Gastroesophageal sphincter (tissue), 4 donors: ENCODE measurements around the gene EML1. TPM values are rescaled to one million over a fixed set of nuclear protein-coding genes. Genes with fewer than 3 reads are reported as not detected.
A peak's percentile ranks its signal among the peaks of the same experiment; 100 is the strongest.

Source experiments
- ATAC-seq: fragments of 150-250 bp; one replicate; pipeline ENCODE4 v1.9.1; 2016; ENCODE audit warnings: mild to moderate bottlenecking, moderate library complexity
- H3K27ac ChIP-seq, 4 donors: fragments of 200-600 bp; sonication (generic) in 3 of 4; 1 replicate in 3 of 4; 2 replicates in 1 of 4; pipeline ENCODE4 v1.5.1; 2016 to 2019
- H3K27me3 ChIP-seq: fragments of 200-600 bp; sonication (generic); one replicate; pipeline ENCODE4 v1.5.1; 2019
- H3K36me3 ChIP-seq, 2 donors: fragments of 200-600 bp; sonication (generic); one replicate each; pipeline ENCODE4 v1.5.1; 2019; ENCODE audit warnings: control low read depth in 1 of 2
- H3K4me1 ChIP-seq, 3 donors: fragments of 200-600 bp; sonication (generic); 1 replicate in 2 of 3; 2 replicates in 1 of 3; pipeline ENCODE4 v1.5.1; 2016 to 2019; ENCODE audit warnings: control low read depth in 2 of 3
- H3K4me3 ChIP-seq, 2 donors: fragments of 200-600 bp; sonication (generic); one replicate each; pipeline ENCODE4 v1.5.1; 2019; ENCODE audit warnings: mild to moderate bottlenecking in 1 of 2, moderate library complexity in 1 of 2
- H3K9me3 ChIP-seq, 3 donors: fragments of 200-600 bp; sonication (generic); one replicate each; pipeline ENCODE4 v1.5.1; 2017 to 2019; ENCODE audit warnings: control low read depth in 2 of 3
- EP300 ChIP-seq: sonication (generic); formaldehyde crosslinking; IDR thresholded peaks from one replicate; pipeline ENCODE4 v1.6.1; 2017; ENCODE audit warnings: antibody characterized with exemption, mild to moderate bottlenecking
- POLR2A ChIP-seq, 2 donors: fragments of 450-650 bp; IDR thresholded peaks; one replicate each; pipeline ENCODE4 v1.6.1; 2017; ENCODE audit warnings: antibody characterized with exemption in 2 of 2, mild to moderate bottlenecking in 2 of 2, moderate library complexity in 1 of 2
- POLR2AphosphoS5 ChIP-seq: sonication (generic); formaldehyde crosslinking; IDR thresholded peaks from one replicate; pipeline ENCODE4 v1.6.1; 2017; ENCODE audit warnings: antibody characterized with exemption
- WGBS, 2 donors: methylation state at CpG; one replicate each; pipeline ENCODE4 v1.1.5; 2018; ENCODE audit warnings: low coverage in 1 of 2; 5-methylcytosine and 5-hydroxymethylcytosine counted together
- total RNA-seq, 4 donors: library from RNA; depleted of rRNA; stranded (reverse); fragments of >200 nt; gene quantifications; one replicate each; pipeline ENCODE4 v1.1.0, GENCODE V29; 2016
- TF ChIP-seq, protein P1 (sequence below), 4 experiments: fragments of 200-600 bp in 2 of 4; fragments of 450-650 bp in 2 of 4; sonication (generic) in 1 of 4; IDR thresholded peaks; one replicate each; pipeline ENCODE4 v1.5.1; 2017 to 2019; ENCODE audit warnings: antibody characterized with exemption in 4 of 4, mild to moderate bottlenecking in 2 of 4, moderate library complexity in 2 of 4

EML1 gene
- total RNA-seq, 4 donors from 2014 or later = 121 to 206 (median 136) TPM

DNA sequence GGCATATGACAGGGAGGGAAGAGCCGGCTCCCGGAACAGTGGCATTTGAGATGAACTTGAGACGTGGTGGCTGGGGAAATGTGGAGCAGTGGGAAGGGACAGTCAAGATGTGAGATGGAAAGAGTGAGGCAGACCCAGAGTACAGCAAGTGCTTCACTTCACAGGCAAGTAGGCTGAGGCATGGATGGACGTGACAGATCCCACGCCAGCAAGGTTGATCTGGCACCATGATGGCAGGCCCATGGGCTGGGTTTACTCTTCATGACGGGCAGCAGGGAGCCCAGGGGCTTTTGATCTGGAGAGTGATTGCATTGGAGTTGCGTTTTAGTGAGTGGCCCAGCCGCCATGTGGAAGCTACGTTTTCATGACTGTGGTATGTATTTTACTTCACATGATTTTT lies 17.9 kb upstream of the EML1 start:
- H3K36me3 ChIP-seq = no peaks in the 10 kb centered on the region
- H3K27me3 ChIP-seq = no peaks in the 10 kb centered on the region
- peak overlapping the region; percentile 68 to 86 (median 80) for H3K27ac ChIP-seq
- no peak for ATAC-seq
- H3K9me3 ChIP-seq = peaks cover 0 to 19% (median 0%) of the 10 kb centered on the region in 3 donors
- 59 to 77% methylated on average over 8 to 9 of the region's 9 CpGs for WGBS, 2 donors
- peaks cover 5 to 39% (median 26%) of the 10 kb centered on the region in 3 donors for H3K4me1 ChIP-seq
- no peak overlapping the region for H3K4me3 ChIP-seq
- TF ChIP-seq EP300 = no peak
- no peak for TF ChIP-seq POLR2A (IDR thresholded peaks at IDR 0.05)
- TF ChIP-seq POLR2AphosphoS5 = no peak
- TF ChIP-seq, protein P1, sequence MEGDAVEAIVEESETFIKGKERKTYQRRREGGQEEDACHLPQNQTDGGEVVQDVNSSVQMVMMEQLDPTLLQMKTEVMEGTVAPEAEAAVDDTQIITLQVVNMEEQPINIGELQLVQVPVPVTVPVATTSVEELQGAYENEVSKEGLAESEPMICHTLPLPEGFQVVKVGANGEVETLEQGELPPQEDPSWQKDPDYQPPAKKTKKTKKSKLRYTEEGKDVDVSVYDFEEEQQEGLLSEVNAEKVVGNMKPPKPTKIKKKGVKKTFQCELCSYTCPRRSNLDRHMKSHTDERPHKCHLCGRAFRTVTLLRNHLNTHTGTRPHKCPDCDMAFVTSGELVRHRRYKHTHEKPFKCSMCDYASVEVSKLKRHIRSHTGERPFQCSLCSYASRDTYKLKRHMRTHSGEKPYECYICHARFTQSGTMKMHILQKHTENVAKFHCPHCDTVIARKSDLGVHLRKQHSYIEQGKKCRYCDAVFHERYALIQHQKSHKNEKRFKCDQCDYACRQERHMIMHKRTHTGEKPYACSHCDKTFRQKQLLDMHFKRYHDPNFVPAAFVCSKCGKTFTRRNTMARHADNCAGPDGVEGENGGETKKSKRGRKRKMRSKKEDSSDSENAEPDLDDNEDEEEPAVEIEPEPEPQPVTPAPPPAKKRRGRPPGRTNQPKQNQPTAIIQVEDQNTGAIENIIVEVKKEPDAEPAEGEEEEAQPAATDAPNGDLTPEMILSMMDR (IDR thresholded peaks at IDR 0.05) = no peak

DNA sequence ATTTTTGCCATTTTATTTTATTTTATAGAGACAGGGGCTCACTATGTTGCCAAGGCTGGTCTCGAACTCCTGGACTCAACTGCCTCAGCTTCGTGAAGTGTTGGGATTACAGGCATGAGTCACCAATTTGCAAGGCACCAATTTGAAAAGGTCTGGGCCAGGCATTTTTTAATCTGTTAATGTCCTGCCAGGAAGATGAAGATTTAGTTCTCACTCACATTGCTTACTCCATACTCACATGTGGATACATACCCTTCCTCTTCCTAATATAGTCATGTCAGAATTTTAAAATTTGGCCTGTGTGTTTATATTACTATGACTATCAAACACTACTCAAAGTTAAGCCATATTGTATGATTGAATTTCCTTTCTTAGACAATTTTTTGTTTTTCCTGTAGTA lies 15.3 kb upstream of the EML1 start:
- Histone ChIP-seq H3K4me1 (peaks cover 5 to 27% (median 23%) of the 10 kb centered on the region in 3 donors), H3K9me3 (peaks cover 0 to 19% (median 0%) of the 10 kb centered on the region in 3 donors), H3K4me3 (no peak overlapping the region), H3K36me3 (no peaks in the 10 kb centered on the region), H3K27ac (peak overlapping the region in 1 of 4 donors; percentile 20), H3K27me3 (no peaks in the 10 kb centered on the region)
- WGBS, 2 donors = 57% methylated on average over 2 of the region's 2 CpGs; no CpG with 5 or more reads in 1 of the 2 donors
- TF ChIP-seq EP300 = no peak
- no peak for ATAC-seq

DNA sequence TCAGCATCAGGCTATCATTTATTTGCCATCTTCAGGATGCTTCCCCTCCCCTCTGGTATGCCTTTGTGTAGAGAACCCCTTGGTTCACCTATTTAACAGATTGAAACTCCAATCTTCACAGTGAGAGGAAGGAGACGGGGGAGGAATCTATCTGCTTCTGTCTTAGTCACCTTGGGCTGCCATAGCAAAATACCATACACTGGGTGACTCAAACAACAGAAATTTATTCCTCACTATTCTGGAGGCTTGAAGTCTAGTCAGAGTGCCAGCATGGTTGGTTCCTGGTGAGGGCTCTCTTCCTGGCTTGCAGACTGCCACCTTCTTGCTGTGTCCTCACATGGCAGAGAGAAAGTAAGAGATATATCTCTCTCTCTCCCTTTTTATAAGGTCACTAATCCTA lies 13.5 kb upstream of the EML1 start:
- 83% methylated on average over 1 of the region's 1 CpG; no CpG with 5 or more reads in 1 of the 2 donors for WGBS, 2 donors
- no peaks in the 10 kb centered on the region for H3K36me3 ChIP-seq
- peaks cover 0 to 19% (median 0%) of the 10 kb centered on the region in 3 donors for H3K9me3 ChIP-seq
- H3K27ac ChIP-seq = no peak overlapping the region
- no peaks in the 10 kb centered on the region for H3K27me3 ChIP-seq
- ATAC-seq = no peak
- H3K4me1 ChIP-seq = peaks cover 0 to 12% (median 5%) of the 10 kb centered on the region in 3 donors
- TF ChIP-seq POLR2A (IDR thresholded peaks at IDR 0.05) (no peak), POLR2AphosphoS5 (no peak), EP300 (no peak)
- TF ChIP-seq, protein P1 (IDR thresholded peaks at IDR 0.05) = no peak
- H3K4me3 ChIP-seq = no peak overlapping the region

DNA sequence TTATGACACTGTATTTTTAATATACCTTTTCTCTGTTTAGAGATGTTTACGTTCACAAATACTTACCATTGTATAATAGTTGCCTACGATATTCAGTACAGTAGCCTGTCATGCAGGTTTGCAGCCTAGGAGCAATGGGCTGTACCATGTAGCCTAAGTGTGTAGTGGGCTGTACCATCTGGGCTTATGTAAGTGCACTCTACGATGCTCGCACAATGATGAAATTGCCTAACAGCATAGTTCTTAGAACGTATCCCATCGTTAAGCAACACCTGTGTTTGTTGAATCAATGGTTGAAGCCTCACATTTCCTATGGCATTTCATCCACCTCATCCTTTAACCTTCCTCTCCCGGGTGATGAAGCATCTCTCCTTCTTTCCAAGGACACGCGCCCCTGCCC lies 12.5 kb upstream of the EML1 start:
- Histone ChIP-seq H3K27me3 (no peaks in the 10 kb centered on the region), H3K4me3 (no peak overlapping the region), H3K27ac (no peak overlapping the region), H3K9me3 (peaks cover 0 to 19% (median 0%) of the 10 kb centered on the region in 3 donors), H3K36me3 (no peaks in the 10 kb centered on the region), H3K4me1 (peaks cover 0 to 10% (median 0%) of the 10 kb centered on the region in 3 donors)
- no peak for ATAC-seq
- 86 to 96% methylated on average over 5 to 9 of the region's 9 CpGs for WGBS, 2 donors
- no peak for TF ChIP-seq POLR2AphosphoS5
- TF ChIP-seq POLR2A (IDR thresholded peaks at IDR 0.05) = no peak
- TF ChIP-seq, protein P1 (IDR thresholded peaks at IDR 0.05) = no peak
- no peak for TF ChIP-seq EP300

DNA sequence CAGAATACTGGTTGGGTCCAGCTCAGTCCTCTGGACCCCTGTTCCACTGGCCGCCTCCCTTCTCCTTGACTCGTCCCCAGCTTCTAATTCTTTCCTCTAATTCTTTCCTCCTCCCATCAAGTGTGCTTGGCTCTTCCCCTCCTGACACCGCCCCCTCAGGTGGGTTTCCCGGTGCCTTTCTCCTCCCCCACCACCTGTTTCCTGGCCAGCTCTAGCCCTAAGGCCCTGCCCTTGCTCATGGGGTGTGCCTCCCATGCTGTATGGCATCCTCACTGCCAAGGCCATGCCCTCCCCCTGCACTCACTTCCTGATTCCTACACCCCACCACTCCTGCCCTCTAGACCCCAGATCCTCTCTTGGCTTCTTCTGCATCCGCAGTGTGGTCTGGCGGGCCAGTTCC lies 12.1 kb upstream of the EML1 start:
- WGBS, 2 donors = 78 to 80% methylated on average over 4 to 6 of the region's 6 CpGs
- H3K36me3 ChIP-seq = no peaks in the 10 kb centered on the region
- TF ChIP-seq POLR2AphosphoS5 = no peak
- TF ChIP-seq, protein P1 (IDR thresholded peaks at IDR 0.05) = no peak
- no peak for TF ChIP-seq EP300
- no peak for TF ChIP-seq POLR2A (IDR thresholded peaks at IDR 0.05)
- H3K27me3 ChIP-seq = no peaks in the 10 kb centered on the region
- peaks cover 0 to 14% (median 0%) of the 10 kb centered on the region in 3 donors for H3K4me1 ChIP-seq
- peaks cover 0 to 19% (median 0%) of the 10 kb centered on the region in 3 donors for H3K9me3 ChIP-seq
- no peak overlapping the region for H3K27ac ChIP-seq
- ATAC-seq = peak; percentile 10
- no peak overlapping the region for H3K4me3 ChIP-seq
